ENCODE results near the gene MCL1.

DNA sequence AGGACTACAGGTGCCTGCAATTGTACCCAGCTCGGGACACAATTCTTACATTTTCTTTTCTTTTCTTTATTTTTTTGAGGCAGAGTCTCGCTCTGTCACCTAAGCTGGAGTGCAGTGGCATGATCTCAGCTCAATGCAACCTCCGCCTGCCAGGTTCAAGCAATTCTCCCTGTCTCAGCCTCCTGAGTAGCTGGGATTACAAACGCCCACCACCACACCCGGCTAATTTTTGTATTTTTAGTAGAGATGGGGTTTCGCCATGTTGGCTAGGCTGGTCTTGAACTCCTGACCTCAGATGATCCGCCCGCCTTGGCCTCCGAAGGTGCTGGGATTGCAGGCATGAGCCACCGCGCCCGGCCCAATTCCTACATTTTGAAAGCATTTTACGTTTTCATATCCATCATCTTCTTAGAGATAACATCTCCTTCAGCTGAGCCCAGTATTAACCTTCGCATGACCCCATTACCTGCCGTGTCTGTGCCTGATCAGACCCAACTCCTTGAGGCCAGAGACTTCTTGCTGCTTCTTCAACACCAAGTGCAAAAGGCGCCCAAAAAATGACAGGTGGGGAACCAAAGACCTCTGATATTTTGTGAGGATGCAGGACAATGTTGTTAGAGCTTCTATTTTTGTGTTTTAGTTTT, 33.0 kb downstream of the MCL1 start:
- TF ChIP-seq, protein P1, sequence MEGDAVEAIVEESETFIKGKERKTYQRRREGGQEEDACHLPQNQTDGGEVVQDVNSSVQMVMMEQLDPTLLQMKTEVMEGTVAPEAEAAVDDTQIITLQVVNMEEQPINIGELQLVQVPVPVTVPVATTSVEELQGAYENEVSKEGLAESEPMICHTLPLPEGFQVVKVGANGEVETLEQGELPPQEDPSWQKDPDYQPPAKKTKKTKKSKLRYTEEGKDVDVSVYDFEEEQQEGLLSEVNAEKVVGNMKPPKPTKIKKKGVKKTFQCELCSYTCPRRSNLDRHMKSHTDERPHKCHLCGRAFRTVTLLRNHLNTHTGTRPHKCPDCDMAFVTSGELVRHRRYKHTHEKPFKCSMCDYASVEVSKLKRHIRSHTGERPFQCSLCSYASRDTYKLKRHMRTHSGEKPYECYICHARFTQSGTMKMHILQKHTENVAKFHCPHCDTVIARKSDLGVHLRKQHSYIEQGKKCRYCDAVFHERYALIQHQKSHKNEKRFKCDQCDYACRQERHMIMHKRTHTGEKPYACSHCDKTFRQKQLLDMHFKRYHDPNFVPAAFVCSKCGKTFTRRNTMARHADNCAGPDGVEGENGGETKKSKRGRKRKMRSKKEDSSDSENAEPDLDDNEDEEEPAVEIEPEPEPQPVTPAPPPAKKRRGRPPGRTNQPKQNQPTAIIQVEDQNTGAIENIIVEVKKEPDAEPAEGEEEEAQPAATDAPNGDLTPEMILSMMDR (IDR thresholded peaks at IDR 0.05): no peak
- TF ChIP-seq POLR2A (IDR thresholded peaks at IDR 0.05): no peak

Measured in body of pancreas (tissue), 4 donors.